Activated gamma-delta T cell treated with Interleukin-2 at 50 U/mL for 16 hours (primary cell): ENCODE measurements around the gene CNOT8.
"Not testable (repeated sequence)": the region's sequence is repeated elsewhere in the genome, so short reads cannot be mapped to it uniquely, and the experiment has no call there.

Source experiments
- DNase-seq: peaks from one replicate; pipeline ENCODE4 v3.0.0-alpha.2; 2020

The CNOT8 gene

DNA sequence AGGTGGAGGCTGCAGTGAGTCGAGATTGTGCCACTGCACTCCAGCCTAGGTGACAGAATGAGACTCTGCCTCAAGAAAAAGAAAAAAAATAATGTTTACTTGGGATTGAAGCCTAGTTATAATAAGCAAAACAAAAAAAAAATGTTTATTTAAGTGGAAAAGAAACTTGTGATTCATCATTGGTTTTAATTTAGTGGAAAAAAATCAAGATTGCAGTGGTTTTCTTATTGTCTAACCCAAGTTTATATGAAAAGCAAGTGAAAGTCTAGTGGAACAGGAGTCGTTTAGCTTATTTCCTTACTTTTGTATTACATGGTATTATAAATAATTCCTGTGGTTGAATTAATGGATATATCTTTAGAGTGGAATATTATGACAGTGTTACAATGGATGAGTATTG lies 8.4 kb downstream of the CNOT8 start:
- DNase-seq, result no peak

DNA sequence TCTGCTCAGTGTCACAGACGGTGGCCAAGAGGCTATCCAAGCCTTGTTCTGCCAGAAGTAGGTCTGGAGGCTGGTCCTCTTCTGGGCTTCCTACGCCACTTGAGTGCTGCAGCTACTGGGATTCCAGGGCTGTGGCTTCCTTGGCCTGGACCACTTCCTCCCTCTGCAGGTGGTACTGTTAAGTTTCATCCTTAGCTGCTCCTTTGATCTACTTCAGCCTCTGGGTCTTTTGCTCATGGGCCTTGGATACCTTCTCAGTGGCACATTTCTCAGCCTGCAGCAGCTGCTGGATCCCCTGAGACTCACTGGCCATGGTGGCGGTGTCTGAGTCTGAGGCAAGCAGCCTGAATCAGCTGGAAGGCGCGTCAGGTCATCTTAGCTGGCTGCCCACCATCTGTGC lies 10.3 kb downstream of the CNOT8 start:
- no peak for DNase-seq

DNA sequence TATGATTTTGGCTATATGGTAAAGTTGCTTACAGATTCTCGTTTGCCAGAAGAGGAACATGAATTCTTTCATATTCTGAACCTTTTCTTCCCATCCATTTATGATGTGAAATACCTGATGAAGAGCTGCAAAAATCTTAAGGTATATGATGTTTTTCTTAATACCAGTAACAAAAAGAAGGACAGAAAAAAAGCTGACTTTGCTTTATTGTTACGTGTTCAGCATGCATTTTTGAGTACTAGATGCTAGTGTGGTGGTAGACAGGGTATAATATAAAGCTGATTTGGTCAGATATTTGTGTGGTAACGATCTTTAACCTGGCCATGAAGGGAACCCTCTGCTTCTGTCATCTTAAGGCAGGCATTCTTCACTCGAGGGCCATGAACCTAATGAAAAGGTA lies 13.3 kb downstream of the CNOT8 start:
- no peak for DNase-seq

DNA sequence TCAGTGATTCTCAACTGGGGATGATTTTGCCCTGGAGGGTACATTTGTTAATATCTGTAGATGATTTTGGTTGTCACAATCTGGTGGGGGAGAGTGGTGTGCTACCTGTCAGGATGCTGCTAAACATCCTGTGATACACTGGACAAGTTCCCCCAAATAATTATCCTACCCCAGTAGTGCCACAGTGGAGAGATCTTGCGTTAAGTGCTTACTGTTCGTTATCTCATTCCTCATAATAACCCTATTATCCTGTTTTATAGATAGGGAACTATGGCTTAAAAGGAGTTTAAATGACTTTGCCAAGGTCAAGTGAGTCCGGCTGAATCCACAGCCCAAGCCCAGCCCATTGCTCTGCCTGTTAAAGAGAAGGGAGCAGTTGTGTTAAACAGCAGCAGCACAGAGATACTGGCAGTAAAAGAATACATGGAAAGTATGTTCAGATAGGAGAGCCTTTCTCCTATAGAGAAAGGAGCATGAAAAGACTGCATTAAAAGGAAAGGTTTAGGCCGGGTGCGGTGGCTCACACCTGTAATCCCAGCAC lies 15.4 kb downstream of the CNOT8 start:
- DNase-seq, result no peak

DNA sequence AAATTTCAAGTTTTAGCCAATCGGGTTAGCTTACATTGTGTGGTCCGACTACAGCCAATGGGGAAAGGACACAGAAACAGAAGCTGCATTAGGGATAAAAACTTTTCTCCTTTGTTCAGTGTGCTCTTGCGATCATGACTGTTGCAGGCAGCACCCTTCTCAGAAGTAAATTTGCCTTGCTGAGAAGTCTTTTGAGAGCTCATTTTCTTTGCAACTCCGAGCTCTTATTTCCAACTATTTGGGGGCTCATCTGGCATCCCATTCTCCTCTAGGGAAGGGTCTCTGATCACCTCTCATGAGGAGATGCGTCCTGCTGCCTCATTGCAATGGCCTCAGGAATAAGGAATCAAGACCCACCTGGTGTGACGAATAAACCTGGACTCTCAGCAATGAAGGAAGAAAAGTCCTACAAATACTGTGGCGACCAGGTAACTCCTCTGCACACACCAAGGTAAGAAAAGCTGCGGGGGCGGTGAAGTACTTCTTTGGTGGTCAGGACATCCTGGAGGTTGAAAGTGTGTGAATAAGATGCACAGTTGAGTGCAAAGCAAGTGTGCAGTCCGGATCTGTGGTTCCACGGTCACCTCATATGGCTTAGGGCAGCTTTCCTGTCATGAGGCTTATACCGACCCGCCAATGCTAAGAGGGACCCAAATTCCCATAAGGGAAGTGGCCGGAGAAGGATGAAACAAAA lies 20.4 kb downstream of the CNOT8 start:
- no peak for DNase-seq

DNA sequence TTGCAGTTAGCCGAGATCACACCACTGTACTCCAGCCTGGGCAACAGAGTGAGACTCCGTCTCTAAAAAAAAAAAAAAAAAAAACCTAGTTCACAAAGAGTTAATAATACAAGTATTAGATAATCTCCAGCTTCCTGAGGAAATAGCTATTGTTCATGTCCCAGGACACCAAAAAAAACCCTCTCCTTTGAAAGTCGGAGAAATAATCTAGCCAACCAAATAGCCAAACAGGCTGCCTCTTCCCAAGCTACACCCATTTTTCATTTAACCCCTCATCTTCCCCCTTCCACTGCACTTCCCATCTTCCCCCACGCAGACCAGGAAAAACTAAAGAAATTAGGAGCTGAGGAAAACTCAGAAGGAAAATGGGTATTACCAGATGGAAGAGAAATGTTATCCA lies 23.6 kb downstream of the CNOT8 start:
- no peak for DNase-seq

DNA sequence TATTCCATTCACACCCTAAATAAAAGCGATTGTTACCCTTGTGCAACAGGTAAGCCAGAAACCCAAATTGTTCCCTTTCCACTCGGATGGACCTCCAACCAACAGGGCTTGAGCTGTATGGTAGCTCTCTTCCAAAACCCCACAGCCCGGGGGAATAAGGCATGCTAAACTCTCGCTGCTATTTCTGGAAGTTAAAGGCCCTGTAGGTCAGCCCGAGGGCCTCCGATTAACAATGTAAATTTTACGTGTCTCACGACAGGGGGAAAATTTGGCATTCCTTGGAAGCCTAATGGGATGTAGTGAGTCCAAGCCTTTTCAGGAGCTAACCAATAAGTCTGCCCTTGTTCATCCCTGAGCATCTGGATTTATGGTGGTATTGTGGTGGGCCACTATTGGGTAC lies 26.0 kb downstream of the CNOT8 start:
- DNase-seq, result no peak

DNA sequence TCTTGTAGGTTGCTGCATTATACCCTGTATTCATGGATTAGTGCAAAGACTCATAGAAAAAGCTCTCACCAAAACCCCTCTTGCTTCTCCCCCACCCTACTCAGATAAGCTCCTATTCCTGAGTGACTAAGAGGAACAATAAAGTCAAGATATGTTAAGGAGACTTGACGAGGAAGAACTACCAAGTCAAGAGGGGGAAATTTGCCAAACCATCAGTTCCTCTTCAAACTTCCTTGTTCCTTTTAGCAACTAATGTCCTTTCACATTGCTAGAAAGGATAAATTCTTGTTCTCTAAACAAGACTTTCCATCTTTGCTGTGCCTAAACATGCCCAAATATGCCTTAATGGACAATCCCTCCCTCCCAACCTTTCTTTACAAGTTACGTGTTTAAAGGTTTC lies 27.0 kb downstream of the CNOT8 start:
- no peak for DNase-seq

DNA sequence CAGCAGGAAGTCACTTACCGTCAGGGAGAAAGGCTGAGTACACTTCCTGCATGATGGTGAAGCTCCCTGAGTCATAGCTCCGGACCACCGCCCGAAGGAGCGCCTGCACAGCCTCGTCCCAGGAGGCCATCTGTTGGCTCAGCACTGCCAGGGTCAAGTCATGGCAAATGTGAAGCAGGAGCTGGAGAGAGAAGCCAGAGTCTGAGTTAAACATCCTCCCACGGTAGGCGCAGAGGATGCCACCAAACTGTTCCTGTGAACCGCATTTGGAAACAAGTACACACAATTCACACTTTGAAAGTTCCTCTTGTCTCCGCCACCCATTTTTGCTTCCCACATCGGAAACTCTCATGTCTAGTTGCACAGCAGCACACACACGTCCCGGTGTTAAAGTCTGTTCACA lies 33.9 kb downstream of the CNOT8 start:
- no peak for DNase-seq

DNA sequence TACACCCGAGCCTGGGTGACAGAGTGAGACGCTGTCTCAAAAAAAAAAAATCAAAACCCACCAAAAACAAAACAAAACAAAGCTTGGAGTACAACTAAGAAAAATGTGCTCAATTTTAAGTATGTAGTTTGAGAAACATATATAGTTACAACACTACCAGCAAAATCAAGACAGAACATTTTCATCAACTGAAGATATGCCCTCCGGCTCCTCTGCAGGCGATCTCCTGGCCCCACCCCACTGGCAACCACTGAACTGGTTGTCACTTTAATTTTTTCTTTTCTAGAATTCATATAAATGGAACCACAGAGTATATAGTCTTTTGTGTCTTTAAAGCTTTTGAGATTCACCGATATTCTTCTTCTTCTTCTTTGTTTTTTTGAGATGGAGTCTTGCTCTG lies 35.0 kb downstream of the CNOT8 start:
- DNase-seq, result no peak

DNA sequence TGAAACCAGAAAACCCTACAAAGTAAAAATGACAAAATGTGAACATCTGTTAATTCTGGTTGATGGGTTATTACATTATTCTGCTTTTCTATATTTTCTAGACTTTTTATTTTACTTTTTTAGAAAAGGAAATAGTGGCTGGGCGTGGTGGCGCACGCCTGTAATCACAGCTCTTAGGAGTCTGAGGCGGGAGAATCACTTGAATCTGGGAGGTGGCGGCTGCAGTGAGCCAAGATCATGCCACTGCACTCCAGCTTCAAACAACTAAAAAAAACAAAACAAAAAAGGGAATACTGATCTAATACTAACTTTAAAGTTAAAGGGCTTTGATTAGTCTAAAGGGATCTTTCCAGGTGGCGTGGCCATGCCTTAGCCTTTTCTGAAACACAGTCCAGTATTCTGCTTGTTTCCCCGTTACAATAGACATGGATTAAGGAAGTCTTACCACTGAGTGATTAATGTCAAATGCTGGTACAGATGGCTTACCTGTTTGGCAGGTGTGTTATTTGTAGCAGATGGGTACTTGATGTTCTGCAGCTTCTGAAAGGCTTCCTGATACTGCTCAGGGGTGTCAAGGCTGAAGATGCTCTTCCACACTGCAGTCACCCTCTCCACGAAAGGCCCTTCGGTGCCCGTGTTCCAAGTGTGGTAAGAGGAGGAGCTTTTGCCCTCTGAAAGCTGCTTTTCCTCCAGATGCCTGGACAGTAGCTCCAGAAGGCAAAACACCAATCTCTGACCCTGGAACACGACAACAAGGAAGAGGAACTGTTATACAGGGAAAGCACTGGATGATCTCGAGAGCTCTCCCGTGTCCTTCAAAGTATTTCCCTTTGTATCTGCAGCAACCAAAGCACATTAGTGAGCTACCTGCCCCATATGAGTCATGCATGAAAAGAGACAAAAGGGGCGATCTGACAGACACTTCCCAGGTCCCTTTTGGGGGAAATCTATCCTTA lies 37.5 kb downstream of the CNOT8 start:
- no peak for DNase-seq

DNA sequence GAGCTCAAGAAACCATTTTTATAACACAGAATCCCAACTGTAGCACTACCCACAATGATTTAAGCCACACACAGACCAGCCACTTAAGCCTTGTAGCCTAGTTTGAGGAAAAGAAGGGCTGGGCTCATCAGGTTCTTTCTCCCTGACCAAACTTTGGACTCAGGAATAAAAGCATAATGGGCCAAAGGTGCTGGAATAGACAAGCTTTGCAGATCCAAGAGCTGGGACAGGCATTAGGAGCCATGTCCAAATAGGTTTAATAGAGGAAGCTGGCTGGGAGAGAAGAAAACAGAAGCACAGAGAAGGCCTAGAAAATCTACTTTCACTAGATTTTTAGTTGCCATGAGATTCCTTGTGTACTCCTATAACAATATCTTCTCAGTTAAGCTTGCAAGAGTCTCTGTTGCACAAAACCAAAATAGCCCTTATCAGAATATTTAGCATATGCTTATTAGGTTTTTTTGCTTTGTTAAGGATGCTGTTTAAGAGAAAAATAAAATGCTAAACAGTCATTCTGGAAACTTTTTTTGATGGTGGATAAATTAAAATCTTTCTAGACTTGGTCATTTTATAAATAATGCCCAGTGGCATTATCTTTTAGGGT lies 38.2 kb downstream of the CNOT8 start:
- DNase-seq, result no peak

DNA sequence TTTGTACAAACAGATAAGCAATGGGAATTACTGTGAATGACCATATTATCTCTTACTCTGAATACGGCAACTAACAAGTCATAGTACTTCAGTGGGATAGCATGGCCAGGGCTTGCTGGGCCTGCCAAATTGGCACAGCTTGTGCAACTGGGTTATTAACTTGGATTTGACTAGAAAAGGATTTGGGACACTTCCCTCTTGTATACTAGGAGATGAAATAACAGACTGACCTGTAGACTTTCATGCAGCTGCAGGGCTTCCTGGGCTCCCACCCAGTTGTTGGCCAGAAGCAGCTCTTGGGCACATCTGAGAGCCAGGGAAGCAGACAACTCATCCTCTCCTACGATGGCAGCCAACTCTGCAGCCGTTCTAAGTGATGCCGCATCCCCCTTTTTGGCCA lies 39.8 kb downstream of the CNOT8 start:
- no peak for DNase-seq

DNA sequence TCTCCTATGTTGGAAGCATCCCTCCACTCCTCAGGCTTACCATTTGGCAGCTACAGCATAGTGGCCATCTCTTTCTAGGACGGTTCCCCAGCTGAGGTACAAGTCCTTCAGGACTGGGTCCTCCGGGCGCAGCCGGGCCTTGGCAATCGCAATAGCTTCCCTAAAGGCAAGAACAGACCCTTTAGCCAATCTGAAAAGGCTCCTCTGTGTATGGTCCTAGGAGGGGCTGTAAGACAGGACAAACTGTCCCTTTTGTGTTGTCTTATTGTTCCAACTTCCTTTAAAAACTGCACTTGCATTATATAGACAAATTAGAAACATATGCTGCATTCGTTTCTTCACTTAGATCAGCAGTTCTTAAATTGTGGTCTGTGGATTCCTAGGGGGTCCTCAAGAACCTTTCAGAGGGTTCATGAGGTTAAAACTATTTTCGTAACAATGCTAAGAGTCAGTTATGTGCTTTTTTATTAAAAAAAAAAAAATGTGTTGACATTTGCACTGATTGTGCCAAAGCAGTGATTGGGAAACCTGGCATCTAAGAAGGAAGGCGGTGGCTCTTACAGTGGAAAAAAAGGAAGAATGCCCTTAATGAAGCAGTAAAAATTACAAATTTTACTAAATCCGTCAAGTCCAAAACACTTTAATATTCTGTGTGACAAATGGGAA lies 40.9 kb downstream of the CNOT8 start:
- DNase-seq, result no peak

DNA sequence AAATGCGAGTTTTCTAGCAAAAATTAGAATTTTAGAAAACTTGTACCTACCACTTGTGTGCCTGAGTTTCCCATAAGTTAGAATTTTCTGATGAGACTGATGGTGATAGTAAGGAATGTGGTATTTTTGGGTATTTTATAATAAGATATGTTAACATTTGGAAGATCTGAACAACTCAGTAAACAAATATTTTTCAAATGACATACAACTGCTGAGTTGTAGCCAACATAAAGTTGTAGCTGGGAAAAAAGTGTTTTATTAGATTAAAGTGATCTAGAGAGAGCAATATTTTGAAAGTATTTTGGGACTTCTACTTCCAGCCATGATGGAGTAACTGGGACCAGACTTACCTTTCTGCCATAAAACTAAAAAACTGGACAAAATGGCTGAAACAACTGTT lies 41.6 kb downstream of the CNOT8 start:
- no peak for DNase-seq

DNA sequence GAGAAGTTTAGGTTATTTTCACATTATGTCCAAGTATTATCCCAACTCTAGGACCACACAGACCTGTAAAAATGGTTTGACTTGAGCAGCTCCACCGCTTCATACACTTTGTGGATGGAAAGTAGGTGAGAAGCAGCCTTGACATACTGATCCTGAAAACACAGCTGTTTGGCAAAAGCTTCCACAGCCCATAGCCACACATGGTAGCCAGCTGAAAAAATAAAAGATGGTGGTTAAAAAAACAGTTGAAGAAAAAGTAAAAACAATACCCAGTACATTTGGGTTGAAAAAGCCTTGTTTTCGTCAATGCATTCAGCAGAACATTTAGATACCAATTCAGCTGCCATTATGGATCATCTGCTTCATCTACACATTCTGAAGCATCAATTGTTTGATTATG lies 42.8 kb downstream of the CNOT8 start:
- DNase-seq, result no peak

DNA sequence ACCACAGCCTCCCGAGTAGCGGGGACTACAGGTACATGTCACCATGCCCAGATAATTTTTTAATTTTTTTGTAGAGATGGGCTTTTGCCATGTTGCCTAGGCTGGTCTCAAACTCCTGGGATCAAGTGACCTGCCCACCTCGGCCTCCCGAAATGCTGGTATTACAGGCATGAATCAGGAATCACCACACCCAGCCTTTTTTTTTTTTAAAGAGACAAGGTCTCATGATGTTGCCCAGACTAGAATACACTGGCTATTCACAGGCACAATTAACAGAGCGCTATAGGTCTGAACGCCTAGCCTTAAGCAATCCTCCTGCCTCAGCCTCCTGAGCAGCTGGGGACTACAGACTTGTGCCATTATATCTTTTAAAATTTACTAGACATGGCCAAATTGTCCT lies 43.5 kb downstream of the CNOT8 start:
- DNase-seq, result no peak

DNA sequence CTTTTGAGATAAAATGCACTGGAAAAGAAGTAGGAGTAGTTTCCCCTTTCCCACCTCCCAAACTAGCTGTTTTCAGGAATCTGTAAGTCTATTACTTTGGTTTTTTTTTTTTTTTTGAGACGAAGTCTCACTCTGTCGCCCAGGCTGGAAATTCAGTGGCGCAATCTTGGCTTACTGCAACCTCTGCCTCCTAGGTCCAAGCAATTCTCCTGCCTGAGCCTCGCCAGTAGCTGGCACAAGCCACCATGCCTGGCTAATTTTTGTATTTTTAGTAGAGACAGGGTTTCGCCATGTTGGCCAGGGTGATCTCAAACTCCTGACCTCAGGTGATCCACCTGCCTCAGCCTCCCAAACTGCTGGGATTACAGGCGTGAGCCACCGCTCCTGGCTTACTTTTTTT lies 47.2 kb downstream of the CNOT8 start:
- DNase-seq, result not testable (repeated sequence)

DNA sequence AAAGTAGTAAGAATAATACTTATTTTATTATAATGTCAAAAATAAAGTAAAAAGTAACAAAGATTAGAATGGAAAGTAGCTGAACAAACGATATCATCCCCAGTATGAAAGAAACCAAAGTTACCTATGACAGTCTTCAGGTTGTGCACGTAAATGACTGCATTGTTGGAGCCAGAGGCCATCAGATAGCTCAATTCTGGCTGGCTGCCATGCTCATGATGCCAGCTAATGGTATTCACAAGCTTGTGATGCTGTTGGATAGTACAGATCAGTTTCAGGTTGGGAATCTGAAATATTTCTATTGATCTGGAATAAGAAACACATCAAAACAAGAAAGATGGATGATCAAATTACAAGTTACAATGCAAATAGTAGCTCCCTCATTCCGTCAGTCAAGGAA lies 58.4 kb downstream of the CNOT8 start:
- DNase-seq, result no peak

DNA sequence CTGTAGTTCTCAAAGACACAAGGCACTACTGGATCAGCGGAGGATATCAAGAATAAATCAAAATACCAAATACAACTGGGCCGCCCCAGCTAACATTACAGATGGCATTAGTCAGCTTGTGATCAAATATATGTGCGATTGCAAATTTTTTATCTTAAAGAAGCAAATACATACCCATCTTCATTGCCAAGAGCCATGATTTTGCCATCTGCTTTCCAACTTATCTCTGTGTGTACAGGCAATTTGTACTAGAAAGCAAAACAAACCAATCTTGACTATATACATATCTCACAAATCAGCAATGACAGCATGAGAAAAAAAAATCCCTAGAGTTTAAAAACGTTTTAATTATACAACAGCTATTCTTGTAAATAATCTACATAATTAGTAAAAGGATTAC lies 59.3 kb downstream of the CNOT8 start:
- DNase-seq, result no peak

DNA sequence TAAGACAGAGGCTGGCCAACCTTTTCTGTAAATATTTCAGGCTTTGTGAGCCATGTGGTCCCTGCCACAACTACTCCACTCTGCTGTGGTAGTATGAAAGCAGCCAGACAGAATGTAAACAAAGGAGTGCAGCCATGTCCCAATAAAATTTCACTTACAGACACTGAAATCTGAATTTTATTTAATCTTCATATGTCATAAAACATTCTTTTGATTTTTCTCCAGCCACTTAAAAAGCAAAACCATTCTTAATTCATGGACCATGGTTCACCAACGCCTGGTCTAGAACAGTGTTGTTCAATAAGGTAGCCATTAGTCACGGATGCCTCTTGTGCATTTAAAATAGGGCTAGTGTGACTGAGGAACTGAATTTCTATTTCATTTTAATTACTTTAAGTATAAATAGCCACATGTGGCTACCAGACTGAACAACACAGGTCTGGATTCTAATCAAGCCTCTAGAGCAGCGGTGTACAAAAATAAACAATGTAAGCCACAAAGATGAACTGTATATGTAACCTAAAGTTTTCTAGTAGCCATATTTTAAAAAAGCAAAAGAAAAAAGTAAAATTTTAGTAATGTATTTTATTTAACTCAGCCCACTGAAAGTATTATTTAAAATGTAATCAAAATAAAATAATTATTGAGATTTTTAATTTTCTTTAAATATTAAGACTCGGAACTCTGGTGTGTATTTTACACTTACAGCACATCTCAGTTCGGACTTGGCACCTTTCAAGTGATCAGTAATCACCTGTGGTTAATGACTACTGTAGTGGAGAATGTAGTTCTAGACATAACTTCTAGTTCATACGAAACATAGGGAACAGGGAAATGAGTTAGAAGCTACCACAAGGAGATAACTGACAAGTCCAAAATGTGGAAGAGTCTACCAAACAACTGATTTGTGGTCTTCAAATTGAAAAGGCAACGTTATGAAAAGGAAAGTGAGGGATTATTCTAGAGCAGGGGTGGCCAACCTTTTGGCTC lies 65.3 kb downstream of the CNOT8 start:
- DNase-seq, result no peak
